ENCODE measurements around the gene ZFYVE26. TPM values are rescaled to one million over a fixed set of nuclear protein-coding genes. Genes with fewer than 3 reads are reported as not detected.
A peak's percentile ranks its signal among the peaks of the same experiment; 100 is the strongest.

ZFYVE26 gene
- total RNA-seq, 3 donors from 2014 or later, result 12.3 to 13.6 (median 12.8) TPM

- DNase-seq (no peak), ATAC-seq (no peak)
- Mint-ChIP-seq H3K9me3 (no peaks in the 10 kb centered on the region), H3K36me3 (ENCODE audit: insufficient read depth) (peaks cover 63% of the 10 kb centered on the region), H3K4me1 (ENCODE audit: low read depth) (peaks cover 2% of the 10 kb centered on the region), H3K4me3 (no peak overlapping the region), H3K27me3 (ENCODE audit: low read depth) (no peaks in the 10 kb centered on the region)
Observed at GRCh38 chr14:67749341-67750084, 66.9 kb downstream of the ZFYVE26 start.

- Mint-ChIP-seq H3K4me1 (ENCODE audit: low read depth) (peaks cover 2% of the 10 kb centered on the region), H3K4me3 (no peak overlapping the region), H3K9me3 (no peaks in the 10 kb centered on the region), H3K27me3 (ENCODE audit: low read depth) (no peaks in the 10 kb centered on the region), H3K36me3 (ENCODE audit: insufficient read depth) (peaks cover 53% of the 10 kb centered on the region)
- no peak for ATAC-seq
- no peak for DNase-seq
Observed at GRCh38 chr14:67748312-67748711, 68.1 kb downstream of the ZFYVE26 start.

DNA sequence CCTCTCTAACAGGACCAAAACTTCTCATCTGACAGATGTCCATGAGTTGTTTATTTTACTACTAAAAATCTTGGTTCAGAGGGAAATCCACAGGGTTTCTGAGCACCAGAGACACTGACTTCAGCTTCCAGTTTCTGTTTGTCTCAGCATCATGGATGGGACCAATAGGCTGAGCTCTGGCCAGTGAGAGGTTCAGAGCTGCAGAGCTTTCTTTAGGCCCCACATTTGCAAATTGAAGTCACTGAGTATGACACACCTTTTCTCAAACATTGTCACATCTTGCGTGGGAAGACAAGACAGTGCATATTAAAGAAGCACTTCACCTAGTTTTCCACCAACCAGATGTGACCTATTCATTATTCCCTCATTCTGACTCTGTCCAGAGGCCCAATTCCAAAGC, 69.5 kb downstream of the ZFYVE26 start:
- Mint-ChIP-seq H3K4me3 (no peak overlapping the region), H3K9me3 (no peaks in the 10 kb centered on the region), H3K27me3 (ENCODE audit: low read depth) (no peaks in the 10 kb centered on the region), H3K4me1 (ENCODE audit: low read depth) (peaks cover 2% of the 10 kb centered on the region), H3K36me3 (ENCODE audit: insufficient read depth) (peaks cover 43% of the 10 kb centered on the region)
- ATAC-seq (peak; percentile 75 to 76), DNase-seq (no peak)

GRCh38 chr14:67744046-67744445, 72.3 kb downstream of the ZFYVE26 start:
- H3K4me3 Mint-ChIP-seq, result no peak overlapping the region
- peaks cover 22% of the 10 kb centered on the region for H3K36me3 Mint-ChIP-seq (ENCODE audit: insufficient read depth)
- ATAC-seq, result no peak
- H3K27me3 Mint-ChIP-seq (ENCODE audit: low read depth), result no peaks in the 10 kb centered on the region
- no peak for DNase-seq
- H3K9me3 Mint-ChIP-seq, result no peaks in the 10 kb centered on the region
- H3K4me1 Mint-ChIP-seq (ENCODE audit: low read depth), result peaks cover 3% of the 10 kb centered on the region

DNA sequence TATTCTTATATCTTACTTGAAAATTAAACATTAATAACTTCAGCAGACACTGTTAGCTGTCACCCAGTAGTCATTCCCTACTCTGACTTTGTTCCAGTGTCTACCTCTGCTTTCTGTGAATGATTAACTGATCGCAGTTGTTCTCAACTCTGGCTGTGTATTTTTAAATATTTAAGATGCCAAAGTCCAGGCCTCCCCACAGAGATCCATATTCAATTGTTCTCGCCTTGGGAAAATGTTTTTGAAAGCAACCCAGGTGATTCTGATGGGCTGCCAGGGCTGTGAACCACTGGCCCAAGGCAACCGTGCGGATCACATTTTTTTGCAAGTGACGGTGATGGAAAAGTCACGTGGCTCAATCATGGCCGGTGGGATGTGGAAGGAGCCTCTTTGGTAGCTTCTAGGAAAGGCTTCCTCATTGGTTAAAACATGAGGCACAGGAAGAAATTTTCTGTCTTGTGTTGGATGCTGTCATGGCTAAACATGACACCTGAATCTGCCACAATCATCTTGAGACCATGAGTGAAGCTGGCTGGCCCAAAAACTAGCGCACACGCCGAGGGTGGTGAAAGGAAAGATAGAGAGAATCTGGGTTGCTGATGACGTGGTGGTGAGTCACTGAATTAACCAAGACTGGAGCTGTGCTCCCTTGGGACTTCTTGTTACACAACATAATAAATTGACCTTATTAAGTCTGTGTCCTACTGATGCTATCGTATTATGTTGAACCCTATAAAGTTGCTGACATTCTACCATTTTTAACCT, 77.5 kb downstream of the ZFYVE26 start:
- ATAC-seq, result peak in 1 of 2 donors; percentile 61
- no peaks in the 10 kb centered on the region for H3K9me3 Mint-ChIP-seq
- no peak overlapping the region for H3K4me3 Mint-ChIP-seq
- no peaks in the 10 kb centered on the region for H3K27me3 Mint-ChIP-seq (ENCODE audit: low read depth)
- H3K36me3 Mint-ChIP-seq (ENCODE audit: insufficient read depth), result peaks cover 1% of the 10 kb centered on the region
- peak; percentile 12 for DNase-seq
- peaks cover 2% of the 10 kb centered on the region for H3K4me1 Mint-ChIP-seq (ENCODE audit: low read depth)

GRCh38 chr14:67736771-67737170, 79.6 kb downstream of the ZFYVE26 start:
- no peak for DNase-seq
- no peak for ATAC-seq
- H3K36me3 Mint-ChIP-seq (ENCODE audit: insufficient read depth), result peaks cover 1% of the 10 kb centered on the region
- no peaks in the 10 kb centered on the region for H3K9me3 Mint-ChIP-seq
- H3K4me3 Mint-ChIP-seq, result no peak overlapping the region
- peaks cover 2% of the 10 kb centered on the region for H3K4me1 Mint-ChIP-seq (ENCODE audit: low read depth)
- H3K27me3 Mint-ChIP-seq (ENCODE audit: low read depth), result no peaks in the 10 kb centered on the region

GRCh38 chr14:67735336-67736147, 80.8 kb downstream of the ZFYVE26 start:
- Mint-ChIP-seq H3K4me1 (ENCODE audit: low read depth) (peaks cover 2% of the 10 kb centered on the region), H3K36me3 (ENCODE audit: insufficient read depth) (peaks cover 1% of the 10 kb centered on the region), H3K27me3 (ENCODE audit: low read depth) (no peaks in the 10 kb centered on the region), H3K4me3 (no peak overlapping the region), H3K9me3 (no peaks in the 10 kb centered on the region)
- no peak for DNase-seq
- no peak for ATAC-seq

- no peaks in the 10 kb centered on the region for H3K9me3 Mint-ChIP-seq
- H3K4me1 Mint-ChIP-seq (ENCODE audit: low read depth), result peaks cover 2% of the 10 kb centered on the region
- H3K27me3 Mint-ChIP-seq (ENCODE audit: low read depth), result no peaks in the 10 kb centered on the region
- peaks cover 1% of the 10 kb centered on the region for H3K36me3 Mint-ChIP-seq (ENCODE audit: insufficient read depth)
- DNase-seq, result no peak
- H3K4me3 Mint-ChIP-seq, result no peak overlapping the region
- no peak for ATAC-seq
Observed at GRCh38 chr14:67734675-67735074, 81.7 kb downstream of the ZFYVE26 start.

- no peaks in the 10 kb centered on the region for H3K27me3 Mint-ChIP-seq (ENCODE audit: low read depth)
Observed at GRCh38 chr14:67733616-67734015, 82.8 kb downstream of the ZFYVE26 start.

DNA sequence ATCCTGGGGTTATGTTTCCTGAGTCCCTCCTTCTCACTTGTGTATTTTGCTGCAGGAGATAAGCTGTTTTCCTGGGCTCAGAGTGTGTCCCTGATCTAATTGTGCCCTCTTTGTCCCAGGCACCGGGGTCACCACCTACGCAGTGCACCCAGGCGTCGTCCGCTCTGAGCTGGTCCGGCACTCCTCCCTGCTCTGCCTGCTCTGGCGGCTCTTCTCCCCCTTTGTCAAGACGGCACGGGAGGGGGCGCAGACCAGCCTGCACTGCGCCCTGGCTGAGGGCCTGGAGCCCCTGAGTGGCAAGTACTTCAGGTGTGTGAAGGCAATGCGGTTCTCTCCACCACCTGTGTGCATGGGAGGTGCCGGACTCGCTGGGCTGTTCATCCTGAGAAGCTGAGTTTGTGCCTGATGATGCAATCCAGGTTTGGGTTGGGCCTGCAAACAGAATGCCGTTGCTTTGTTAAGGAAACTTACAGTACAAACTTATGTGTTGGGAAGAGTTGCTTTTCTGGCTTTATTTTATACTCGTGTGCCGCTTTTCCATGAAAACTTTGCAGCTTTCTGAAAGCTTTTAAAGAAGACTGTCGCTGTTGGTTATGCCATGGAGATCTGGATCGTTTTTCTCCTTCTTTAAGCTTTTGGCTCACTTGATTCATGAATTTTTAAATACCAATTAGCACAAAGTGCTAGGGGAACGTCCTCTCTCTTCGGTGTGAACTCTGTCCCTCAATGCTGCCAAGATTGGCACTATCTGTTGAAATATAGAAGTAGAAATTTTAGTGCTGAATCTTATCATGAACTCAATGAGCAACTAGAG, 87.1 kb downstream of the ZFYVE26 start:
- no peak for ATAC-seq

More at GRCh38 chr14:67733616-67734015, 82.8 kb downstream of the ZFYVE26 start:
- DNase-seq, result no peak
- no peaks in the 10 kb centered on the region for H3K4me1 Mint-ChIP-seq (ENCODE audit: low read depth)
- ATAC-seq, result no peak
- H3K36me3 Mint-ChIP-seq (ENCODE audit: insufficient read depth), result peaks cover 1% of the 10 kb centered on the region
- no peaks in the 10 kb centered on the region for H3K9me3 Mint-ChIP-seq
- no peak overlapping the region for H3K4me3 Mint-ChIP-seq

DNA sequence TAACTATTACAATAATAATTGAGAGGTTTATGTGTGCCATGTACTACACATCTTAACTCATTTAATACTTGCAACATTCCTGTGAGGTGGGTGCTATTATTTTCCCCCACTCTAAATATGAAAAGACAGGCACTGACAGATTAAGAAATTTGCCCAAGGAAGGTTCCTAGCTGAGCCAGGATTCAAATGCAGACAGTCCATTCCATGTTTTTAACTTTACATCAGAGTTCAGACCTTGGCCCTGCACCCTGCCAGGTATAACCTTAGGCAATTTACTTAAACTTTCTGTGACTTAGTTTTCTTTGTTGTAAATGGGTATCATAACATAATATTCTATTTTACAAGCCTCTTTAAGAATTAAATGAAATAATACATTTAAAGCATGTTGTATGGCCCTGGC, 88.1 kb downstream of the ZFYVE26 start:
- H3K9me3 Mint-ChIP-seq, result no peaks in the 10 kb centered on the region
- no peak overlapping the region for H3K4me3 Mint-ChIP-seq
- H3K36me3 Mint-ChIP-seq (ENCODE audit: insufficient read depth), result no peaks in the 10 kb centered on the region
- no peak for ATAC-seq
- H3K4me1 Mint-ChIP-seq (ENCODE audit: low read depth), result no peaks in the 10 kb centered on the region
- DNase-seq, result no peak
- peaks cover 18% of the 10 kb centered on the region for H3K27me3 Mint-ChIP-seq (ENCODE audit: low read depth)

More for the DNA sequence above, 87.1 kb downstream of the ZFYVE26 start:
- H3K27me3 Mint-ChIP-seq (ENCODE audit: low read depth), result peaks cover 14% of the 10 kb centered on the region
- no peak overlapping the region for H3K4me3 Mint-ChIP-seq
- H3K4me1 Mint-ChIP-seq (ENCODE audit: low read depth), result no peaks in the 10 kb centered on the region
- DNase-seq, result no peak
- H3K36me3 Mint-ChIP-seq (ENCODE audit: insufficient read depth), result no peaks in the 10 kb centered on the region
- H3K9me3 Mint-ChIP-seq, result no peaks in the 10 kb centered on the region

GRCh38 chr14:67727361-67727760, 89.0 kb downstream of the ZFYVE26 start:
- ATAC-seq, result no peak
- H3K36me3 Mint-ChIP-seq (ENCODE audit: insufficient read depth), result no peaks in the 10 kb centered on the region
- DNase-seq, result no peak
- H3K9me3 Mint-ChIP-seq, result no peaks in the 10 kb centered on the region
- H3K4me1 Mint-ChIP-seq (ENCODE audit: low read depth), result peaks cover 3% of the 10 kb centered on the region
- H3K27me3 Mint-ChIP-seq (ENCODE audit: low read depth), result peaks cover 27% of the 10 kb centered on the region
- no peak overlapping the region for H3K4me3 Mint-ChIP-seq

GRCh38 chr14:67725171-67725570, 91.2 kb downstream of the ZFYVE26 start:
- H3K4me1 Mint-ChIP-seq (ENCODE audit: low read depth), result peaks cover 4% of the 10 kb centered on the region
- H3K4me3 Mint-ChIP-seq, result no peak overlapping the region
- ATAC-seq (no peak), DNase-seq (no peak)
- no peaks in the 10 kb centered on the region for H3K36me3 Mint-ChIP-seq (ENCODE audit: insufficient read depth)
- peaks cover 41% of the 10 kb centered on the region for H3K27me3 Mint-ChIP-seq (ENCODE audit: low read depth)
- H3K9me3 Mint-ChIP-seq, result no peaks in the 10 kb centered on the region

- H3K36me3 Mint-ChIP-seq (ENCODE audit: insufficient read depth), result no peaks in the 10 kb centered on the region
- no peak overlapping the region for H3K4me3 Mint-ChIP-seq
- H3K9me3 Mint-ChIP-seq, result no peaks in the 10 kb centered on the region
- ATAC-seq, result peak; percentile 30 to 35
- peaks cover 4% of the 10 kb centered on the region for H3K4me1 Mint-ChIP-seq (ENCODE audit: low read depth)
- peaks cover 41% of the 10 kb centered on the region for H3K27me3 Mint-ChIP-seq (ENCODE audit: low read depth)
- DNase-seq, result no peak
Observed at GRCh38 chr14:67722293-67722692, 94.1 kb downstream of the ZFYVE26 start.
